Upper lobe of left lung (tissue), 6 donors: ENCODE measurements around the gene GNAI2. TPM values are rescaled to one million over a fixed set of nuclear protein-coding genes. Genes with fewer than 3 reads are reported as not detected.

Source experiments
- ATAC-seq, 2 donors: fragments of 200-7000 bp; cut with Tn5 transposase; one replicate each; pipeline ENCODE4 v1.9.1; 2022; ENCODE audit warnings: mild to moderate bottlenecking in 2 of 2, moderate library complexity in 2 of 2; ENCODE audit not compliant: low FRiP score in 2 of 2
- DNase-seq, 2 donors: peaks; one replicate each; pipeline ENCODE4 v3.0.0-alpha.2; 2019 to 2020
- H3K27ac ChIP-seq, 4 donors: fragments of 200-600 bp; sonication (generic); one replicate each; pipeline ENCODE4 v1.5.1; 2016 to 2019
- H3K27me3 ChIP-seq, 4 donors: fragments of 200-600 bp; sonication (generic); one replicate each; pipeline ENCODE4 v1.5.1; 2017 to 2019
- H3K36me3 ChIP-seq, 4 donors: fragments of 200-600 bp; sonication (generic); one replicate each; pipeline ENCODE4 v1.5.1; 2016 to 2019
- H3K4me1 ChIP-seq, 4 donors: fragments of 200-600 bp; sonication (generic); one replicate each; pipeline ENCODE4 v1.5.1; 2018 to 2019
- H3K4me3 ChIP-seq, 4 donors: fragments of 200-600 bp; sonication (generic); one replicate each; pipeline ENCODE4 v1.5.1; 2017 to 2019; ENCODE audit warnings: mild to moderate bottlenecking in 2 of 4, moderate library complexity in 1 of 4
- H3K9me3 ChIP-seq, 4 donors: fragments of 200-600 bp; sonication (generic); one replicate each; pipeline ENCODE4 v1.5.1; 2018 to 2019
- EP300 ChIP-seq, 4 donors: sonication (generic); formaldehyde crosslinking; IDR thresholded peaks; one replicate each; pipeline ENCODE4 v1.5.1; 2017; ENCODE audit warnings: antibody characterized with exemption in 4 of 4, control low read depth in 2 of 4
- POLR2A ChIP-seq, 4 donors: fragments of 450-650 bp; IDR thresholded peaks; one replicate each; pipeline ENCODE4 v1.5.1; 2016 to 2017; ENCODE audit warnings: antibody characterized with exemption in 4 of 4, mild to moderate bottlenecking in 2 of 4
- POLR2AphosphoS5 ChIP-seq, 2 donors: sonication (generic); formaldehyde crosslinking; IDR thresholded peaks; one replicate each; pipeline ENCODE4 v1.5.1; 2017; ENCODE audit warnings: antibody characterized with exemption in 2 of 2
- WGBS, 2 donors: methylation state at CpG; one replicate each; pipeline ENCODE4 v1.1.5; 2017 to 2018; 5-methylcytosine and 5-hydroxymethylcytosine counted together
- total RNA-seq, 6 donors: library from RNA; depleted of rRNA in 4 of 6; stranded (reverse); fragments of >200 nt in 4 of 6; gene quantifications; one replicate each; pipeline versions ENCODE4 v1.1.0 to v1.2.1, GENCODE V29; 2016 to 2021
- TF ChIP-seq, protein P1 (sequence below), 6 experiments: fragments of 450-650 bp in 4 of 6; fragments of 200-600 bp in 2 of 6; sonication (generic) in 2 of 6; IDR thresholded peaks; one replicate each; pipeline ENCODE4 v1.5.1; 2016 to 2019; ENCODE audit warnings: antibody characterized with exemption in 6 of 6
- donor health status: DM: no; HTN: no; CAD: no; lungs with moderate emphysema.
- donor health status: DM: no; HTN: yes; CAD: no; lungs with severe emphysema.

GNAI2 gene
- total RNA-seq, 6 donors from 2014 or later = 191 to 440 (median 295) TPM

DNA sequence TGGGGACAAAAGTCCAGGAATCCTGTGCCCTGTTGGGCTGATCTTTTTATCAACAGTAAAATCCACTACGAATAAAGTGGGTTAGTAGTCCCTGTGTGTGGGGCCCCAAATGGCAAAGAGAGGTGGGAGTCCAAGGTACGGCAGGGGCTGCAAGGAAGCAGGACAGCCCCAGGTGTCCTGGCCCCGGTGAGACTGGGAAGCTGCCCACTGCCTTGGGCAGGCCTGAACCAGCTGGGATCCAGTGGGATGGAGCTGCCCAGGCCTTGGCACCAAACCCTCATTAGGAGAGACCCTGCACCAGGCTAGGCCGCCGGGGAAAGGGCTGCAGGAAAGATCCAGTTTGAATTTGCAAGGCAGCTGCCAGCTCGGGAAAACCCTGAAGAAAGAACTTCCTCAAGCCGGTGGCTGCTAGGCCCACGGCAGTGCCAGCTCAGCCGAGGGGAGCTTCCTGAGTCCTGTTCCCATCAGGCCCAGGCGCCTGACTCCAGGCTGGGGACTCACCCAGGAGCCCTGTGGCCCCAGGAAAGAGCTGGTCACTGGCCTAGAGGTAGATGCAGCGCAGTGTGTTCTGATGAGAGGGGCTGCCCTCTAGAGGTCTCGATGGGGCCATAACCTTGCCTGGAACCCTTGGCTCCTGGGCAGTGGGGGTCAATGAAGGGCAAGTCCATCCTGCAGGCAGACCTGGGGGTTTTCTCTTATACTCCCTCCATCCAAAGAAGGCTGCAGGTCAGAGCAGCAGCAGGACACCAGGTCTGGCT is 14.4 kb upstream of the GNAI2 start:
- H3K4me1 ChIP-seq = peaks cover 4 to 9% (median 6%) of the 10 kb centered on the region in 4 donors
- no peaks in the 10 kb centered on the region for H3K27me3 ChIP-seq
- DNase-seq = no peak
- no peaks in the 10 kb centered on the region for H3K36me3 ChIP-seq
- WGBS, 2 donors = 56 to 61% methylated on average over 3 to 12 of the region's 12 CpGs
- H3K9me3 ChIP-seq = no peaks in the 10 kb centered on the region
- no peak for ATAC-seq
- H3K4me3 ChIP-seq = no peak overlapping the region
- H3K27ac ChIP-seq = no peak overlapping the region
- TF ChIP-seq, protein P1, sequence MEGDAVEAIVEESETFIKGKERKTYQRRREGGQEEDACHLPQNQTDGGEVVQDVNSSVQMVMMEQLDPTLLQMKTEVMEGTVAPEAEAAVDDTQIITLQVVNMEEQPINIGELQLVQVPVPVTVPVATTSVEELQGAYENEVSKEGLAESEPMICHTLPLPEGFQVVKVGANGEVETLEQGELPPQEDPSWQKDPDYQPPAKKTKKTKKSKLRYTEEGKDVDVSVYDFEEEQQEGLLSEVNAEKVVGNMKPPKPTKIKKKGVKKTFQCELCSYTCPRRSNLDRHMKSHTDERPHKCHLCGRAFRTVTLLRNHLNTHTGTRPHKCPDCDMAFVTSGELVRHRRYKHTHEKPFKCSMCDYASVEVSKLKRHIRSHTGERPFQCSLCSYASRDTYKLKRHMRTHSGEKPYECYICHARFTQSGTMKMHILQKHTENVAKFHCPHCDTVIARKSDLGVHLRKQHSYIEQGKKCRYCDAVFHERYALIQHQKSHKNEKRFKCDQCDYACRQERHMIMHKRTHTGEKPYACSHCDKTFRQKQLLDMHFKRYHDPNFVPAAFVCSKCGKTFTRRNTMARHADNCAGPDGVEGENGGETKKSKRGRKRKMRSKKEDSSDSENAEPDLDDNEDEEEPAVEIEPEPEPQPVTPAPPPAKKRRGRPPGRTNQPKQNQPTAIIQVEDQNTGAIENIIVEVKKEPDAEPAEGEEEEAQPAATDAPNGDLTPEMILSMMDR (IDR thresholded peaks at IDR 0.05) = no peak
- TF ChIP-seq EP300 (IDR thresholded peaks at IDR 0.05) = no peak
- TF ChIP-seq POLR2A (IDR thresholded peaks at IDR 0.05) = no peak
- no peak for TF ChIP-seq POLR2AphosphoS5 (IDR thresholded peaks at IDR 0.05)

DNA sequence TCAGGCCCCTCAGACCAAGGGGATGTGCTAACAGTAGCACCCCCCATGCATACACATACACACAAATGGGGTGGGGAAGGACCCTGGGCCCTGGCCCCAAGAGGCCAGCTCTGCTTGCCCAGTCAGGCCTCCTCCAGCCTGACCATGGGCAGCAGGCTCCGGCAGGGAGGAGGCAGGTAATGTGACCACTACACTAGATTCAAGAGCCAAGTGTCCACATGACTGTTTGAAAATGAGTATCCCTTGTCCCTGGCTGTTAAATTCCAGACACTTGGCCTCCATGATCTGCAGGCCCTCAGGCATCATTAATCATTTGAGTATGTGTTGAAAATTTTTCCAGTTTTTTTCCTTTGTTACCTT is 13.9 kb upstream of the GNAI2 start:
- Histone ChIP-seq H3K27me3 (no peaks in the 10 kb centered on the region), H3K4me3 (no peak overlapping the region), H3K36me3 (no peaks in the 10 kb centered on the region), H3K4me1 (peaks cover 9 to 15% (median 12%) of the 10 kb centered on the region in 4 donors), H3K27ac (no peak overlapping the region), H3K9me3 (no peaks in the 10 kb centered on the region)
- DNase-seq (no peak), ATAC-seq (no peak)
- WGBS, 2 donors = 75 to 100% methylated on average over 1 of the region's 1 CpG
- TF ChIP-seq, protein P1 (IDR thresholded peaks at IDR 0.05) = no peak
- TF ChIP-seq POLR2AphosphoS5 (IDR thresholded peaks at IDR 0.05) (no peak), EP300 (IDR thresholded peaks at IDR 0.05) (no peak), POLR2A (IDR thresholded peaks at IDR 0.05) (no peak)

DNA sequence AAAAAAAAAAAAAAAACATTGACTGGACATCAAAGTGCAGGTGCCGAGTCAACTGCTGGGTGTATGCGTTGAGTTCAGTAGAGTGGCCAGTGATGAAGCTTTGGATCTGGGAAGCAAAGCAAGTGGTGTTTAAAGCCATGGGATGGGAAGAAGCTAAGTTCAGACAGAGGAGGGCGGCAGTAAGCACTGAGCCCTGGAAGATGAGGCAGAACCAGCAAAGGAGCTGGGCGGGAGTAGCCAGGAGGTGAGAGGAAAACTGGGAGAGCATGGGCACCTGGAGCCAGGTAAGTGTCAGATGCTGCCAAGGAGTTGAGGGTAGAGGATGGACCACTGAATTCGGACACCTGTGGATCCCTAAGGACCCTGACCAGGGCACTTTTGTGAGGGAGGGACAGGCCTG is 11.4 kb upstream of the GNAI2 start:
- Histone ChIP-seq H3K36me3 (no peaks in the 10 kb centered on the region), H3K27ac (no peak overlapping the region), H3K4me1 (peaks cover 21 to 29% (median 23%) of the 10 kb centered on the region in 4 donors), H3K27me3 (no peaks in the 10 kb centered on the region), H3K4me3 (no peak overlapping the region), H3K9me3 (no peaks in the 10 kb centered on the region)
- DNase-seq (no peak), ATAC-seq (no peak)
- TF ChIP-seq EP300 (IDR thresholded peaks at IDR 0.05) (no peak), POLR2AphosphoS5 (IDR thresholded peaks at IDR 0.05) (no peak), POLR2A (IDR thresholded peaks at IDR 0.05) (no peak)
- TF ChIP-seq, protein P1 (IDR thresholded peaks at IDR 0.05) = no peak
- 63 to 74% methylated on average over 5 of the region's 5 CpGs for WGBS, 2 donors

DNA sequence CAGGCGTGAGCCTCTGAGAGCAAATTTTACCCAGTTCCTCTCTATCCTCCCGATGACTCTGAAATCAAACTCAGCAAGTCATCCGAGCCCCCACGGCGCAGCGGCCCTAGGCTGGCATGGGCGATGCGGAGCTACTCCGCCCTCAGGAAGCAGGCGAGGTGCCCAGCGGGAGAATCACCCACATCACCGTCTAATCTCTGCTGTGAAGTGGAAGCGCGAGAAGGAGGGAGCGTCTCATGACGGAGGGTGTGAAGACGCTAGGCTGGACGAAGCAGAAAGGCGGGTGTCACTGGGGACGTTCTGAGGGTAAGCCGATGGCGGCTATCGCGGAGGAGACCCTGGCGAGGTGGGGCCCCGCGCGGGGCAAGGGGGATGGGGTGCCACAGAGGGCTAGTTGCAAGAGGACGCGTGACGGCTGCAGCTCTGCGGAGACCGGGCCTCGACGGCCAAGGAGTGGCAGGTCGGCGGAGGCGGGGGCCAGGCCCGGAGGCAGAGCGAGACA is 9.1 kb upstream of the GNAI2 start:
- DNase-seq (peak; percentile 45 to 87), ATAC-seq (peak in 1 of 2 donors; percentile 51)
- no peaks in the 10 kb centered on the region for H3K9me3 ChIP-seq
- peak overlapping the region; percentile 59 to 89 (median 71) for H3K27ac ChIP-seq
- H3K36me3 ChIP-seq = no peaks in the 10 kb centered on the region
- H3K4me1 ChIP-seq = peaks cover 21 to 35% (median 25%) of the 10 kb centered on the region in 4 donors
- 1 to 5% methylated on average over 8 to 39 of the region's 40 CpGs for WGBS, 2 donors
- H3K4me3 ChIP-seq = peak overlapping the region; percentile 57 to 73 (median 62)
- no peak for TF ChIP-seq POLR2AphosphoS5 (IDR thresholded peaks at IDR 0.05)
- TF ChIP-seq, protein P1 (IDR thresholded peaks at IDR 0.05) = no peak
- H3K27me3 ChIP-seq = no peaks in the 10 kb centered on the region
